DMS79 treated with DMSO at 0.1 percent for 48 hours (cell line): Measurements from ENCODE around the gene TRPM3.

ENCODE experiments used
- DNase-seq: peaks from one replicate; lab custom pipeline; 2025; lab: John Stamatoyannopoulos, UW

Gene TRPM3

DNA sequence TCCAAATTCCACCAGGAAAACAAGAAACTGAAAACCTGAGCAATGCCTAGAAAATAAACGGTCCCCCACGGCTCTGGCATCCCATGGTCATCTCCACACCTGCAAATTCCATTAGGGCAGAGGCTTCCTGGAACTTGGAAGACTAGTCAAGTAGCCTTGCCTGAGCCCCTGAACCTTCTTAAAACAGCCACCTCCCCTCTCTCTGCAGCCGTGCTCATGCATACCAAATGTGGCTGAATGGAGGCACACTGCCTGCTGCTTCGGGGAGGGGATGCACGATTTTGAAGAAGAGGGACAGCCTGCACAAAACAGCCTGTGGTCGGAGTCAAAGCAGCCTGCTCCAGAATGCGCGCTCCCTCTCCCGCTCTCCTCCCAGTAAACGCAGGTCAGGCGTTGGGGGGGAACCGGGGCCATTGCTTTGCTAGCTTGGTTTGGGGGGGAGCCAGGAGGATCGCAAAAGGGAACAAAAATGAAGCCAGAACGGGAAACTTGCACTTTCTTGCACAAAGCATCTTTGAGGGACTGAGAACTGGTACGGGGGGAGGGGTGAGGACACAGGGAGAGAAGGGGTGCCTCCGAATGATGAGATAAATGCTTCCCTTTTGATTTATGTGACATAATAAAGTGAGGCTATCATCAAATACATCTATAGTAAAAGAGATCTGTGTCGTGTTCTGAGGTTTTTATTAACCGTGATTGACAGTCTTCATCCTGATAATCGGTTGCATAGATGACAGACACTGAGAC lies at the start of gene TRPM3:
Gene TRPM3 (minus strand): TSS at position 347 of the 747 bp plus-strand sequence. CDS start 267 bp downstream, at position 80.
- DNase-seq, result no peak

- DNase-seq, result no peak
Observed at GRCh38 chr9:71168418-71168817, 47.0 kb upstream of the TRPM3 start.

- DNase-seq, result no peak
Observed at GRCh38 chr9:71162126-71162525, 40.7 kb upstream of the TRPM3 start.

- no peak for DNase-seq
Observed at GRCh38 chr9:71157731-71158130, 36.3 kb upstream of the TRPM3 start.

GRCh38 chr9:71147368-71147767 lies 25.9 kb upstream of the TRPM3 start:
- no peak for DNase-seq

- no peak for DNase-seq
Observed at GRCh38 chr9:71146511-71146910, 25.1 kb upstream of the TRPM3 start.

GRCh38 chr9:71145179-71145578 lies 23.8 kb upstream of the TRPM3 start:
- no peak for DNase-seq

DNA sequence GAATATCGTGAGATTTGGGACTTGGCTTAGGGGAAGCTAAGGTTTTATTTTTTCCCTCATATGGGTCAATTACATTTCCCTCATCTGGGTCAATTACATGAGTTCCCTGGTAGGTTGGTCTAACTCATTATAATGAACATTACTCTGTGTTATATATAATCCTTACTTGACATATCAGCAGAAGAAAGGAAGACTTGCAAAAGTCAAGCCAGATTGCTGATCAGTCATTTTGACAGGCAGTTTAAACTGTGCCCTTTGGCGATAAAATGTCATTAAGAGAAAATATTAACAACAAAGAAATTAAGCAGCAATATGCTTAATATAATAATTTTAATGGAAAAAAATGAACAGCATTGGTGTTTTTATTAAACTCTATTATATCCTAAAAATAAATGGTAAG lies 23.1 kb upstream of the TRPM3 start:
- no peak for DNase-seq

DNA sequence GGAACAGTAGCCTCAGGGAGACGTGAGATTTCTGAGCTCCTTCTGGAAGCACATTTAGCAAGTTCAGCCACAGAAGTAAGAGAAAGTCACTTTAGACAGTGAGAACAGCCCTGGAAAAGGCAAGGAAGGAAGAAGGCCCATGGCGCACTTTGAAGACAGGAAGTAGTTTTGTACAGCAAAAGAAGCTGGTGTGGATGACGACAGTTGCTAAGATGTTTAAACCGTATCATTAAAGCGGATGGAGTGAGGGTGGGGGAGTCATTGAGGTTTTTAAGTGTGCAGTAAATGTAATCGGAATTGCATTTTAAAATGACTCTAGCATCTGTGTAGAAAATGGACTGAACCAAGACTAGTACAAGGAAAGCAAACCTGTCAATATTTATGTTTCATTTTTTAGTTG lies 15.3 kb upstream of the TRPM3 start:
- no peak for DNase-seq

DNA sequence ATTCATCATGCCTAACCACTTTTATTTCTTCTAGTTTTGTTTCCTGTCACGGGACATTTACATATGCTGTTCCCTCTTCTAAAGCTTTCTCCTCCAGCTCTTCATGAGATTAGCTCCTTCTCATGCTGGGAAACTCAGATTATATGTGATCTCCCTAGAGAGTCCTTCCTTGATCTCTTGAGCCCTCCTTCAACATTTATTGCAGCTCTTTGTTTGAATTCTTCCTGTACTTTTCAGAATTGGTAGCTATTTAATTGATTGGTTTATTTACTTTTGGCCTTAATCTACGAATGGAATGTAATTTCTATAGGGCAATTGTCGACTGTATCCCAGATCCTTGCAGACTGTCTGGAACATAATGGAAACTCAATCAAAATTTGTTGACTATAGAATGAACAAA lies 9.7 kb upstream of the TRPM3 start:
- DNase-seq, result no peak

GRCh38 chr9:71130521-71130920 lies 9.1 kb upstream of the TRPM3 start:
- DNase-seq, result no peak

- no peak for DNase-seq
Observed at GRCh38 chr9:71128796-71129195, 7.4 kb upstream of the TRPM3 start.

DNA sequence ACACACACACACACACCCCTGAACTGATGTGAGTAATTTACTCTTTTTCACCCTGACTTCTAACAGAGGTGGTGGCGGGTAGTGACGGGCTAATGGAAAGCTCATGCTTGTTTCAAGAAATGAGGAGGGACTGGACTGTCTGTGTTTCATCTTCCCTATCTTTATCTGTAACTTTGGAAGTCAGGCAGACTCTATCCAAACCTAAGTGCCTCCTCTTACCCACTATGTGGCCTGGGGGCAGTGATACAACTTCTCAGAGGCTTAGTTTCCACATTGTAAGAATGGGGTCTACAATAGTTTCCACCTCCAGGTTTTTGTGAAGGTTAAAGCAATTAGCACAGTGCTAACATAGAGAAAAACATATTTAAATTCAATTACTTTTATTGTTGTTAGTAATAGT lies 5.9 kb upstream of the TRPM3 start:
- DNase-seq, result no peak

- no peak for DNase-seq
Observed at GRCh38 chr9:71122421-71122820, 1.0 kb upstream of the TRPM3 start.

DNA sequence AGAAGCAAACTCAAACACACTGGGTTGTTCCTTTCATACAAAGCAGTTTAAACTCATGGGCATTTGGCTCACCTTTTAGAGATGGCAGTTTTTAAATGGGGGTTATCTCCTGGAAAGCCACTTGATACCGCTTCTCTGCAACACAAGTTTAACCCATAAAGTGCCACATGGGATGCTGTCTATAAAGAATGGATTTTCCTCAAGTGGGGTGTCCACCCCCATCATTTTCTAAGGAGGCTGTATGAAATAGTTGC lies 528 bp upstream of the TRPM3 start:
- no peak for DNase-seq

DNA sequence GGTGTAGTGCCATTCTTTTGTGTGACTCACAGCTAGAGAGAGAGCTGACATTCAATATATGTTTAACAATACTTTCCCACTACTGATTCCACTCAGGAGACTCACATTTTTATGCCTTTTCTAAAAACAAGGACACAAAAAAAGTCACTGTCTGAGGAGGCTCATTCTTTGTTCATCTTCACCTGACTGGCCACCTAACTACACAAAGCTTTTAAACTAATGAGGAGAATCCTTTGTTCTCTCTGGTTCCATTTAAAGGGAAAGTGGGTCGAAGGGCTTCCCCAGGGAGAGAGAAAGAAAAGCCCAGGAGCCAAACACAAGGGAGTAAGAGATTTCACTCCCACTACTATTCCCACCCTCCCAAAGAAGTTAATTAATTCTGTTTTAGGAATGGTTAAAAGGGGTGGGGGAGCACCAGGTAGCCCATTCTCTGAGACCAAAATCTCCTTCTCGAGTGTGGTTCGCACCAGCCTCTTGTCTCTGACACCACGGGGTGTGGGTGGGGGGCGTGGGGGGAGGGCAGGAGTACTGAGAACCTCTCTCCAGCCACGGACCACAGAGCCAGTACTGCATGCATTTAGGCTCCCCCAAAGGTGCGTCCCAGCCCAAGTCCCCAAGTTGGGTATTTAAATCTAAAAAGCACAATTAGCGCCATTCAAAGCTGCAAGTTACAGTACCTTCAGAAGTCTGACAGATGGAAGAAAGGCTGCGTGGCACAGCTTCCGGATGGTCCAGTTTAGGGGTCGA lies 747 bp downstream of the TRPM3 start:
- no peak for DNase-seq

DNA sequence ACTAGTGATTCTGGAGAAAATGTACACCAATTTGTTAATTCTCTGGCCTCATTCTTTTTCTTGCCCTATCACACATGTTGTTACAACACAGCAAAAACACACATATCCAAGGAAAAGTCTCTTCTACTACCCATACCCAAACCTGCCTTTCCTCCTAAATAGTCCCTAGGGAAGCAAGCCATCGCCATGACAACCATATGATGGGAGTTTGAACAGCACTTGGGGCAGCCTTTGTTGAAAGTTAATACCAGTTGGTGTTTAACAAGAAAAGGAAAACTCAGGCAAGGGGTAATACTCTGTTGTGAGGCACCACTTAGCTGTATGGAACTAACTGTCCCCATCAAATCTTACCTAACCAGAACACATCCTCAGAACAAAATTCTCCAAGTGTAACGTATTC lies 1.7 kb downstream of the TRPM3 start:
- no peak for DNase-seq

DNA sequence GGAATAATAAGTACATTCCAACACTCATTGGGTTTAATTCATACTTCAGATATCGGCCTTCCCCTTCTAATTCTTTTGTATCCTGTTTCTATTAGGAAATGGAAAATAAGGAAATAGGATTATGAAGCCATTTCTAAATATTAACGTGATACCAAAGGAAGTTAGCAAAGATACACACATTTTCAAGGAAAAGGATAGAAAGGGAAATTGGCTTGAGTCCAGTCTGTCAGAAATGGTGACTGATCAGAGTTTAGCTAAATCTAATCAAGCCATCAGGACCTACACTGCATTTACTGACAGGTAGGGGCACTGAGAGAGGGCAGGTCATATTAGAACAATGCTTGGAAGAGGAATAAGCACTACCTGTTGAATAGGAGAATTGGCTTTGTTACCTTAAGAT lies 3.1 kb downstream of the TRPM3 start:
- no peak for DNase-seq

GRCh38 chr9:71115448-71115975 lies 5.9 kb downstream of the TRPM3 start:
- no peak for DNase-seq

GRCh38 chr9:71112866-71113265 lies 8.6 kb downstream of the TRPM3 start:
- DNase-seq, result no peak

- no peak for DNase-seq
Observed at GRCh38 chr9:71108937-71109336, 12.5 kb downstream of the TRPM3 start.

- no peak for DNase-seq
Observed at GRCh38 chr9:71106992-71107391, 14.4 kb downstream of the TRPM3 start.

DNA sequence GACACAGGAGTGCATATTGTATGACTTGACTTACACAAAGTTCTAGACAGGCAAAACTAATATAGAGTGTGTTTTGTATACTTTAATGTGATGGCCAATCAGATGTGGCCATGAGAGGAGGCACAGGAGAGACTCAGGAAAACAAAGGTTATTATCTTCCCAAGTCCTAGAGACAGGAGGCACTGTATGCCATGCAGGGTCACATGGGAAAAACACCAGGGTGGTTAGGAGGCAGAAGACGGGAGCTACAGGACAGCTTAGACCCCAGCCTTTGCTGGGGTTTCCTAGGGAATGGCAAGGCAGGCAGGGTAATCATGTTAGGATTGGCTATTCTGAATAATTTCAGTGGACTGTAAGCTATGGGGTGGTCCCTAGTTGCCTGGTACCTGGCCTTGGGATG lies 16.2 kb downstream of the TRPM3 start:
- no peak for DNase-seq

DNA sequence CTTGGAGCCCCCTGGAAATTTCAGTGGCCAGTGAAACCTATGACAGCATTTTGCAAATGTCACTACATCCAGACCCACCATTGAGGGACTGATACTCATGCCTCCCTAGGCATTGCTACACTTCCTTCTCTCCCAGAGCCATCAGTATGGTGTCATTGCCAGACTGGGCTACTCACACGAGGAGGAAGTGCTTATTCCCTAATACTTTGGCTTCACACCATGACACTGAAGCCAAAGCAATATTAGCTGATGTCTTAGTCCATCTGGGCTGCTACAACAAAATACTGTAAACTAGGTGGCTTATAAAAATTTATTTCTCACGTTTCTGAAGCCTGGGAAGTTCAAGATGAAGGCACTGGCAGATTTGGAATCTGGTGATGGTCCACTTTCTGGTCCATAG lies 22.6 kb downstream of the TRPM3 start:
- DNase-seq, result no peak
